GM19397 (cell line): ENCODE results near the gene ATXN10.

ENCODE experiments used
- ATAC-seq: cut with Tn5 transposase; IDR thresholded peaks from one replicate; pipeline ENCODE4 v1.9.1; 2021; ENCODE audit warnings: mild to moderate bottlenecking, moderate library complexity; ENCODE audit not compliant: unreplicated experiment

The ATXN10 gene

DNA sequence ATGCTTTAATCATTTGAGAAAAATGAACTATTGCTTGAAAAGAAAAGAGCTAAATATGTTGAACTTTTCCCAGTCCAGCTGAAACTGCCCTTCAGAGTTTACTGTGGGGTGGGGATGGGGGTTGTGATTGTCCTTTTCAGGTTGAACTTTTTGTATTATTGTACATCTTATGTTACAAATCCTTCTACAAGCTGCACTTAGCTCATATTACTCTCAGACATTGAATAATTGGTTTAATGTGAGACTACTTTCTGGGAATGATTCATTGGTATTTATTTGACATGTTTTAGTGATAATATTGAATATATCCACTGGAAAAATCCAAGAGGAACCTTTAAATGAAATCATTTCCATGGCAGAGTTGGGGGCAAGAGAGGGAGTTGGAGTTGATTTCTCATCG is 84.9 kb downstream of the ATXN10 start:
- no peak for ATAC-seq

GRCh38 chr22:45757068-45757467 is 85.4 kb downstream of the ATXN10 start:
- no peak for ATAC-seq

DNA sequence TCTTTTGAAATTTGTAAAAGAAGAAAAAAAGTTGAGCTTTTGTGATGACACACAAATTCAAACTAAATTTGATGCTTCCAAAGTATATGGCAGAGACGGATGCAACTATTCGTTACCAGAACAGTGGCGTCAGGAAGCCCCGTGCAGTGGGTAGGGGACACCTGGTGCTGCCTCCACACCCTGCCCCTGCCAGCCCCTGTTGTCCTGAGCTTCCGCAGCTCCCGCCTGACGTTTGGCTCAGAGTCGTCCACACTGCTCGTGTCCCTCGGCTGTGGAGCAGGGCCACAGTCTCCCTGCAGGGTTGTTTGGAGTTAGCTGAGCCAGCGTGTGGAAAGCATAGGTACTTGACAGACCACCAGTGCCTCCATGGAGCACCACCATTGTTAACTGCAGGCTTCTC is 86.3 kb downstream of the ATXN10 start:
- ATAC-seq = no peak

- no peak for ATAC-seq
These were observed 87.0 kb downstream of the ATXN10 start for GRCh38 chr22:45758603-45759002.

DNA sequence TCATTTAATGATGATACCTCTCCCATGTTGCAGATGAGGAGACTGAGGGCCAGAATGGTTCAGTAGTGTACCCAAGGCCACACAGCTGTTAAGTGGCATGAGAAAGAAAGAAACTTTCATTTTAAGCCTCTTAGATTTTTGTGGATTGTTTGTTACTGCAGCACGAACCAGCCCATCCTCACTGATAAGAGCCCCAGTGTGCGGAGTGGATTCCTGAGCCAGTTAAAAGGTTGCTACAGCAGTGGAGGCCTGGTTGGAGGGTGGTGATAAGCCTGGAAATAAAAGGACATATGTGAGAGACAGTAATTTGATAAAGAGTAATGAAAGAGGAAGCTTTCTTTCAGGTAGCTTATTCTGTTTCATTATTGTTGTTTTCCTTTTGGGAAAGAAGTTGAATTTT is 89.0 kb downstream of the ATXN10 start:
- no peak for ATAC-seq

DNA sequence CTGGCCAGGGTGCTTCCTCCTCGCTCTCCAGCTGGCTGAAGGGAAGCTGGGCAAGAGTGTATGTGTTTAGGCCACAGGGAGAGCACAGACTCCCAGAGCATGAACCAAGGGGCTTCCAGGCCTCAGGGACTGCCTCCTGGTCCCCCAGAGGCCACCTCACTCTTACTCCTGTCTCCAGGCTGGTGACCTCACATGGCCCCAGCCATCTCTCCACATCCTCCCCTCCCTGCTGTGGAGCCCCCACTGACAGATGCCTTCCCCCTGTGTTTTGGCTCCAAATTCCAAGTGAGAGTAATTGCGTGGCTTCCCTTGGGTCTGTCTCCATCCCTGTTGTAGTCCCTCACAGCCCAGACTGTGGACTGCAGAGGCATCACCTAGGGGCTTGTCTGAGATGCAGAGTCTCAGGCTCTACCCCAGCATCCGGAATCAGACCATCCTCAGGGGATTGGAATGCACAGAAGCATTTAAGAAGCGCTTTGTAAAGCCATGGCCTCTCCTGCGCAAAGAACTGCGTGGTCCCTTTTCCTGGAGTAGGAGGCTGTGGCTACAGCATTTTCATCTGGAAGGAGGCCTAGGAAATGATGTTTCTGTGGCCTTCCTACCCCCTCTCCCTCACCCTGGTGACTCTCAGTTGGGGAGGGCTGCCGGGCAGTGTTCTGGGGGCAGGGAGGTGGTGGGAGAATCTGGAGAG is 91.1 kb downstream of the ATXN10 start:
- no peak for ATAC-seq

- no peak for ATAC-seq
These were observed 91.6 kb downstream of the ATXN10 start for GRCh38 chr22:45763236-45763624.

GRCh38 chr22:45768490-45768889 is 96.9 kb downstream of the ATXN10 start:
- ATAC-seq = no peak

DNA sequence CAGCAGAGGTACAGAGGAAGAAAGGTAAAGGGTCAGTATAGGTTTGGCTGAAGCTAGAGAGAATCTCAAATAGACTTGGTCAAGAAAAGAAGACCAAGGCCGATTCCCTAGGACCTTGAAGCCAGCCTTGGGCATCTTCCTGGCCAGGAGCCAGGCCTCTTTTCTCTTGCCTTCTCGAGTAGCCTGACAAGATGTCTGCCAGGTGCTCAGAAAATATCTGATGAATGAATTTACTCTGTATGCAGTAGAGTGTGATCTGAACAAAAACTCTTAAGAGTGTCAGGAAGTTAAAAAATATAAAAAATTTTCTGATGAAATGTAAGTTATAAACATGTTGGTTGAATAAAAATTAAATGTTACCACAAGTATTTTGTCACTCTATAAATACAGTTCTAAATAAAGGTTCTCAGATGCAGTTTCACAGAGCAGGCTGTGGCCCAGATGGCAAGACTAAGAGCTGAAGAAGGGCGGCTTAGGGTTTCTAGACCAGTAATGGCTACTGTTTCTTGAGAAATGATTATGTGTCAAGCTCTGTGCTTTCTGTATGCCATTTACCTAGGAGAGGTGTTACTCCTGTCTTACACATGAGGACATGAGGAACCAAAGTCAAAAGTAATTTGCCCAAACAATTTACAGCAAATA is 98.1 kb downstream of the ATXN10 start:
- no peak for ATAC-seq

DNA sequence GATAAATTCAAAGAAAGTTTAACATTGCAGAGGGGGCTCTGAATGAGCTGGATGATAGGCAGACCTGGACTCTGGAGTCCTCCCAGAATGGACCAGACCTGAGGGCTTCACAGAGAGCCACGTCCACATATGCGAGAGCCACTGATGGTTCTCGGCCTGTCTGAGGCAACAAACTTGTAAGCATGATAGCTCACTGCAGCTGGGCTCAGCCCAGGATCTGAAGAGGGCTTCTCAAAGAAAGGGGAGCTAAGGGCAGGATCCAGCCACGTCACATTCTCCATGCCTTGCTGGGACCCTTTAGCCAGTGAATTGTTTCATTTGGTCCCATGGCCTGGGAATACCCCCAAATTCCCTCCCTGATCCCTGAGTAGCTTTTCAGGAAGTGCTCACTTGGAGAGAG is 98.9 kb downstream of the ATXN10 start:
- no peak for ATAC-seq

GRCh38 chr22:45771057-45771456 is 99.4 kb downstream of the ATXN10 start:
- ATAC-seq = no peak

GRCh38 chr22:45771711-45772110 is 100.1 kb downstream of the ATXN10 start:
- no peak for ATAC-seq

GRCh38 chr22:45772743-45773142 is 101.1 kb downstream of the ATXN10 start:
- ATAC-seq = no peak

DNA sequence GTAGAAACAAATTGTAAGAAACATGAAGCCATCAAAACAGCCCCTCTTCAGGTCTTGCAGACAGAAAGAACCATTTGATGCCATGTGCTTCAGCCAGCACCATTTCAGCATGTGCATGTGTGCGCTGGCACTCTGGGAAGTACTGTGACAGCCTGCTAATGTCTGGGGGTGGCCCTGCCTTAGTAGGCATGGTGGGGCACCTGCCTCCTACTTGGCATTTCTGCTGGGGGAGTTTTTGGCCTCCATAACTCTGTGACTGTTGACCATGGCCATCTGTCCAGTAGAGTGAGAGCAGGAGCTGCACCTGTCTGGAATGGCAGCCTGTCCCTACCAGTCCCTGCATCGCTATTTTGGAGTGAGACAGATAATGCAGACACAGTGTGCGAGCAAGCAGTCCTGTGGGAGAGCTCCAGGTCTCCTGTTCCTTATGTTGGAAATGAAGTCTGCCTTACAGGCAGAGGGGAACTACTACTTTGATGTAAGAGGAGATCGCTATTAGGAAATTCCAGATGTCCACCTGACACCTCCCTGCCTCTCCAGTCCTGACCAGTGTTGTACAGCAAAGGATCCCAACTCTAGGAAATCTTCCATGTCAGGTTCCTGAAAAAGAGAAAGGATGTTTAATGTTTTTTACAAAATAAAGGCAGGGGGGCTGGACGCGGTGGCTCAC is 102.5 kb downstream of the ATXN10 start:
- ATAC-seq = no peak

- no peak for ATAC-seq
These were observed 103.4 kb downstream of the ATXN10 start for GRCh38 chr22:45775062-45775461.

GRCh38 chr22:45775569-45776312 is 104.1 kb downstream of the ATXN10 start:
- ATAC-seq = no peak

GRCh38 chr22:45776313-45776585 is 104.6 kb downstream of the ATXN10 start:
- no peak for ATAC-seq

DNA sequence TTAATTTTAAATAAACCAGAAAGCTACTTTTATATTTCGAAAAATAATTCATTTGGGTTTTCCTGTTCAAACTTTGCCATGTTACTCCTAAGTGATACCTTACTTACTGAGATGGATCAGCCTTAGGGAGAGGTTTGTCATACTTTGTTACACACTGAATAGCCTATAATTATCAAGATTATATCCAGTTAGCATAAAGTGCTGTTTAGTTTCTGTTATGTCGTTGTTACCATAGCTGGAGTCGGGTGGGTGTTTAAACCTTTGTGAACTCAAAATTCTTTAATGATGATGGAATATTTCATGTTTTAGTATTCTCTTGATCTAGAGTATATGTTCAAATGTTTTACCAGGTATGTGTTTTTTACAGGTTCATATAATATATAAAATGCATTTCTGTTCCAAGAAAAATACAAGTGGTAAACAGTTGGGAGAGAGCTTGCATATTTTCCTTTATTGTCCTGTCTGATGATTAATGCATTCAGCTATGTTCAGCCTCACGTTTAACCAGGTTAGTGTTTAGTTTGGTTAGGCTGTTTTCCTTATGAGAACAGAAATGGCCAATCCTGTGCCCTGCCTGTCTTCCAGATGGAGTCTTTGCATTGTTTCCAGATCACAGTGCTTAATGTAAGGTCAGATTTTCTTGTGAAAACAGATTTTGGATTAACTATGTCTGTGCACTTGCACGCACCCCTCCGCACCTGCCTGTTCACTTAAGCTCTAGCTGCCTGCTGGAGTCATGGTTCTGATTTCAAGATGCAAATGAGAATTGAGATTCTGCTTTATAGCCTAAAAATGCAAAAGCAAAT is 105.6 kb downstream of the ATXN10 start:
- ATAC-seq = no peak

DNA sequence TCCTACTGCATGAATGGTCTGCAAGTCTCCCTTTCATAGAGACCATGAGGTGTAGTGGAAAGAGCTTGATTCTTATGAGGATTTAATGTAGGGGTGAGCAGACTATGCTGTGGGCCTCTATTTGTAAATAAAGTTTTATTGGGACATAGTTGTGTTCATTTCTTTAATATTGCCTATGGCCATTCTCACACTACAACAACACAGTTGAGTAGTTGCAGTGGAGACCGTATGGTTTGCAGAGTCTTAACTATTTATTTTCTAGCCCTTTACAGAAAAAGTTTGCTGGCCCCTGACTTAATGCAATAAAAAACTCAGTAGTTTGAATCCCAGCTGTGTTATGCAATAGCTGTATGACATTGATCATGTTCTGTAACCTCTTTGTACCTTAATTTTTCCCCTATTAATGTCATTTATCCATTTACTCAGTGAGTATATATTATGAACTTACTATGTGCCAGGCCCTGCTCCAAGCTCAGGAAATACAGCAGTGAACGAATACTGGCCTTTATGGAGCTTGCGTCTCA is 106.3 kb downstream of the ATXN10 start:
- no peak for ATAC-seq

- ATAC-seq = no peak
These were observed 109.8 kb downstream of the ATXN10 start for GRCh38 chr22:45781459-45781858.

GRCh38 chr22:45781966-45782365 is 110.3 kb downstream of the ATXN10 start:
- no peak for ATAC-seq
